ENCODE data around the gene FAM81A. TPM values are rescaled to one million over a fixed set of nuclear protein-coding genes. Genes with fewer than 3 reads are reported as not detected.
A peak's percentile ranks its signal among the peaks of the same experiment; 100 is the strongest.

Gene FAM81A
- total and polyA plus RNA-seq, 10 donors, result 0.77 to 3.0 (median 2.1) TPM

DNA sequence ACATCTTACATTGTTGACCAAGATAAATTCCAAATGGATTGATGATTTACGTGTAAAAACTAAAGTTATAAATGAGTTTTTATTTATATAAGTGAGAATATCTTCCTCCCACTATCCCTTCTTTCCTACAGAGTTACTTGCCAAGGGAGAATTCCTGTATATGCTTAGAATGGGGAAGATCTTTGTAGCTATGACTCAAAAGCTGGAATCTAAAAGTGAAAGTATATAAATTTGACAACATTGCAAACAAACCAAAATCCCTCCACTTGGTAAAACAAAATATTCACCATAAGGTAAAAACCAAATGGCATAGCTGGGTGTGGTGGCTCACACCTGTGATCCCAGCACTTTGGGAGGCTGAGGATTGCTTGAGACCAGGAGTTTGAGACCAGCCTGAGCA is 120.9 kb downstream of the FAM81A start:
- TF ChIP-seq POLR2AphosphoS5 (IDR thresholded peaks at IDR 0.05) (no peak), POLR2A (IDR thresholded peaks at IDR 0.05) (no peak)
- TF ChIP-seq, protein P1, sequence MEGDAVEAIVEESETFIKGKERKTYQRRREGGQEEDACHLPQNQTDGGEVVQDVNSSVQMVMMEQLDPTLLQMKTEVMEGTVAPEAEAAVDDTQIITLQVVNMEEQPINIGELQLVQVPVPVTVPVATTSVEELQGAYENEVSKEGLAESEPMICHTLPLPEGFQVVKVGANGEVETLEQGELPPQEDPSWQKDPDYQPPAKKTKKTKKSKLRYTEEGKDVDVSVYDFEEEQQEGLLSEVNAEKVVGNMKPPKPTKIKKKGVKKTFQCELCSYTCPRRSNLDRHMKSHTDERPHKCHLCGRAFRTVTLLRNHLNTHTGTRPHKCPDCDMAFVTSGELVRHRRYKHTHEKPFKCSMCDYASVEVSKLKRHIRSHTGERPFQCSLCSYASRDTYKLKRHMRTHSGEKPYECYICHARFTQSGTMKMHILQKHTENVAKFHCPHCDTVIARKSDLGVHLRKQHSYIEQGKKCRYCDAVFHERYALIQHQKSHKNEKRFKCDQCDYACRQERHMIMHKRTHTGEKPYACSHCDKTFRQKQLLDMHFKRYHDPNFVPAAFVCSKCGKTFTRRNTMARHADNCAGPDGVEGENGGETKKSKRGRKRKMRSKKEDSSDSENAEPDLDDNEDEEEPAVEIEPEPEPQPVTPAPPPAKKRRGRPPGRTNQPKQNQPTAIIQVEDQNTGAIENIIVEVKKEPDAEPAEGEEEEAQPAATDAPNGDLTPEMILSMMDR (IDR thresholded peaks at IDR 0.05 in 8 of 11, conservative IDR thresholded peaks at IDR 0.05 in 3 of 11), result no peak
- WGBS, 5 donors, result 72 to 81% (median 74%) methylated on average over 1 of the region's 1 CpG
- no peak overlapping the region for H3K27ac ChIP-seq
- H3K36me3 ChIP-seq, result no peaks in the 10 kb centered on the region
- no peak for DNase-seq
- no peaks in the 10 kb centered on the region for H3K4me1 ChIP-seq
- no peak overlapping the region for H3K4me3 ChIP-seq
- no peaks in the 10 kb centered on the region for H3K27me3 ChIP-seq (replicated peaks in 1 of 7)
- no peaks in the 10 kb centered on the region for H3K9me3 ChIP-seq
- intact Hi-C loops (cut with DNase I; ENCODE audit: low total_unique reads), result loop anchor here (10.0 kb wide), 1 partner anchor 66 kb away; no protein-coding TSS in a partner anchor

DNA sequence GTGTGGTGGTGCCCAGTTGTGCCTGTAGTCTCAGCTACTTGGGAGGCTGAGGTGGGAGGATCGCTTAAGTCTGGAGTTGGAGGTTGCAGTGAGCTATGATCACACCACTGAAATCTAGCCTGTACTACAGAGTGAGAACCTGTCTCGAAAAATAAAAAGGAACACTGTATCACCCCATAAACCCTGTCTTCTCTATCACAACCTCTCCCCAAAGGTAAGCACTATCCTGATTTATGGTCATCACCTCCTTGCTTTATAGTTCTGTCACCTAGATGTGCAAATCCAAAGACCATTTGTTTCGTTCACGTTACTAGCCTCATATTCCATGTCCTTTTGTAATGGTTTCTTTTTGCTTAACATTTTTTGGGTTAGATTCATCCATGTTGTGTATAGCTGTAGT is 123.6 kb downstream of the FAM81A start:
- no peak for TF ChIP-seq POLR2A (IDR thresholded peaks at IDR 0.05)
- TF ChIP-seq, protein P1 (IDR thresholded peaks at IDR 0.05 in 8 of 11, conservative IDR thresholded peaks at IDR 0.05 in 3 of 11), result no peak
- TF ChIP-seq POLR2AphosphoS5 (IDR thresholded peaks at IDR 0.05), result no peak
- intact Hi-C loops (cut with DNase I; ENCODE audit: low total_unique reads), result no loop called here

DNA sequence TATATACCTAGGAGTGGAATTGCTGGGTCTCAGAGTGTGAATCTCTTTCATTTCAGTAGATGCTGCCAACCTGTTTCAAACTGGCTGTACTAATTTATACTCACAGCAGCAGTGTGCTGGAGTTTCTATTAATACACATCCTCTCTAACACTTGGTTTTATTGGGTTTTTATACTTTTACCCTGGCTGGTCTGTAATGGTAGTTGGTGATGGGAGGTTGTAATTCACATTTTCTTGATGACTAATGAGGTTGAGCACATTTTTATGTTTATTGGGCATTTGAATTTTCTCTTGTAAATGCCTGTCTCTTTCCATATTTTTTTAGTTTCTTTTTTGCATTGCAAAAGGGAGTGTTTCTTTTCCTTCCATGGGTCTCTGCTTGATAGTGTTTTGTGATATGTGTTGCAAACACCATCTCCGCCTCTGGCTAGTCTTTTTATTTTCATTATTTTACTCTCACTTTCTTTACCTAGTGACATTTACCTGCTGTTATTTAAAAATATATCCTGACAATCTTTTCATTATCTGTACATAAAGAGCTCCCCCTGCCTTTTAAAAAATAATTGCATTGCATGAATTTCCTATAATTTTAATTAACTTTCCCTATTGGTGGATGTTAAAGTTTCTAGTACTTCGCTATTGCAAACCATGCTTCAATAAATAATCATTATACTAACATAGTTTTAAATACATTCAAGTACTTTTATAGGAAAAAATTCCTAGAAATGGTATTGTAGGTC is 124.6 kb downstream of the FAM81A start:
- WGBS, 5 donors, result 86 to 95% (median 93%) methylated on average over 2 of the region's 2 CpGs
- Histone ChIP-seq H3K27me3 (replicated peaks in 1 of 7) (peaks cover 0 to 6% (median 0%) of the 10 kb centered on the region in 7 donors), H3K9me3 (peaks cover 0 to 8% (median 0%) of the 10 kb centered on the region in 8 donors), H3K4me3 (no peak overlapping the region), H3K36me3 (no peaks in the 10 kb centered on the region), H3K27ac (no peak overlapping the region), H3K4me1 (no peaks in the 10 kb centered on the region)
- TF ChIP-seq, protein P1 (IDR thresholded peaks at IDR 0.05 in 8 of 11, conservative IDR thresholded peaks at IDR 0.05 in 3 of 11), result peak in 1 of 11 experiments; percentile 10
- TF ChIP-seq POLR2A (IDR thresholded peaks at IDR 0.05), result no peak
- TF ChIP-seq POLR2AphosphoS5 (IDR thresholded peaks at IDR 0.05), result no peak
- intact Hi-C loops (cut with DNase I; ENCODE audit: low total_unique reads), result no loop called here
- no peak for DNase-seq

More for the DNA sequence above, 123.6 kb downstream of the FAM81A start:
- H3K36me3 ChIP-seq, result no peaks in the 10 kb centered on the region
- no peaks in the 10 kb centered on the region for H3K4me1 ChIP-seq
- peaks cover 0 to 6% (median 0%) of the 10 kb centered on the region in 7 donors for H3K27me3 ChIP-seq (replicated peaks in 1 of 7)
- no peak overlapping the region for H3K27ac ChIP-seq
- peaks cover 0 to 8% (median 0%) of the 10 kb centered on the region in 8 donors for H3K9me3 ChIP-seq
- no peak for DNase-seq
- no peak overlapping the region for H3K4me3 ChIP-seq
- 89 to 99% (median 95%) methylated on average over 4 of the region's 4 CpGs for WGBS, 5 donors

DNA sequence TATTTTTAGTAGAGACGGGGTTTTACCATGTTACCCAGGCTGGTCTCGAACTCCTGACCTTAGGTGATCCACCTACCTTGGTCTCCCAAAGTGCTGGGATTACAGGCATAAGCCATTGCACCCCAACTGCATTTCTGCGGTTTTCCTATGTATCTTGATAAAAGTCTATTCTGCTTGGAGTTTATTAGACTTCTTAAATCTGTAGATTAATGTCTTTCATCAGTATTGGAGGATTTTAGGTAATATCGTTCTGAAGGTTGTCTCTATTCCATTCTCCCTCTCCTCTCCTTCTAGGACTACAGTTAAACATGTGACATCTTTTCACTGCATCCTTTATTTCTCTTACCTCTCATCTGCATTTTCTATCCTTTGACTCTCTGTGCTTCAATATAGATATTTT is 127.3 kb downstream of the FAM81A start:
- TF ChIP-seq POLR2A (IDR thresholded peaks at IDR 0.05) (no peak), POLR2AphosphoS5 (IDR thresholded peaks at IDR 0.05) (no peak)
- TF ChIP-seq, protein P1 (IDR thresholded peaks at IDR 0.05 in 8 of 11, conservative IDR thresholded peaks at IDR 0.05 in 3 of 11), result no peak

More for the DNA sequence above, 127.3 kb downstream of the FAM81A start:
- peaks cover 0 to 6% (median 0%) of the 10 kb centered on the region in 7 donors for H3K27me3 ChIP-seq (replicated peaks in 1 of 7)
- intact Hi-C loops (cut with DNase I; ENCODE audit: low total_unique reads), result no loop called here
- H3K4me3 ChIP-seq, result no peak overlapping the region
- H3K36me3 ChIP-seq, result no peaks in the 10 kb centered on the region
- H3K4me1 ChIP-seq, result no peaks in the 10 kb centered on the region
- no peak for DNase-seq
- H3K9me3 ChIP-seq, result peaks cover 0 to 8% (median 0%) of the 10 kb centered on the region in 8 donors
- no peak overlapping the region for H3K27ac ChIP-seq
- WGBS, 5 donors, result 71 to 95% (median 92%) methylated on average over 4 of the region's 4 CpGs
